Measurements from ENCODE around the gene HABP4. TPM values are rescaled to one million over a fixed set of nuclear protein-coding genes. Genes with fewer than 3 reads are reported as not detected.

The HABP4 gene
- total RNA-seq, 1 experiment from 2014 or later, result 9.8 TPM

- no peak for TF ChIP-seq ZNF532 (CRISPR knock-in tag; IDR thresholded peaks at IDR 0.05; ENCODE audit: borderline replicate concordance)
- no peak for TF ChIP-seq NR3C1 (CRISPR knock-in tag; conservative IDR thresholded peaks at IDR 0.05; ENCODE audit: low read depth)
- no peak for TF ChIP-seq ZNF396 (CRISPR knock-in tag; IDR thresholded peaks at IDR 0.05; ENCODE audit: borderline replicate concordance)
- TF ChIP-seq STAT6 (CRISPR knock-in tag; conservative IDR thresholded peaks at IDR 0.05; ENCODE audit: low read depth), result no peak
- TF ChIP-seq, protein P1, sequence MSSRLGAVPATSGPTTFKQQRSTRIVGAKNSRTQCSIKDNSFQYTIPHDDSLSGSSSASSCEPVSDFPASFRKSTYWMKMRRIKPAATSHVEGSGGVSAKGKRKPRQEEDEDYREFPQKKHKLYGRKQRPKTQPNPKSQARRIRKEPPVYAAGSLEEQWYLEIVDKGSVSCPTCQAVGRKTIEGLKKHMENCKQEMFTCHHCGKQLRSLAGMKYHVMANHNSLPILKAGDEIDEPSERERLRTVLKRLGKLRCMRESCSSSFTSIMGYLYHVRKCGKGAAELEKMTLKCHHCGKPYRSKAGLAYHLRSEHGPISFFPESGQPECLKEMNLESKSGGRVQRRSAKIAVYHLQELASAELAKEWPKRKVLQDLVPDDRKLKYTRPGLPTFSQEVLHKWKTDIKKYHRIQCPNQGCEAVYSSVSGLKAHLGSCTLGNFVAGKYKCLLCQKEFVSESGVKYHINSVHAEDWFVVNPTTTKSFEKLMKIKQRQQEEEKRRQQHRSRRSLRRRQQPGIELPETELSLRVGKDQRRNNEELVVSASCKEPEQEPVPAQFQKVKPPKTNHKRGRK (CRISPR knock-in tag; IDR thresholded peaks at IDR 0.05; ENCODE audit: borderline replicate concordance), result no peak
- no peak for TF ChIP-seq IRF1 (CRISPR knock-in tag; IDR thresholded peaks at IDR 0.05)
- TF ChIP-seq, protein P2, sequence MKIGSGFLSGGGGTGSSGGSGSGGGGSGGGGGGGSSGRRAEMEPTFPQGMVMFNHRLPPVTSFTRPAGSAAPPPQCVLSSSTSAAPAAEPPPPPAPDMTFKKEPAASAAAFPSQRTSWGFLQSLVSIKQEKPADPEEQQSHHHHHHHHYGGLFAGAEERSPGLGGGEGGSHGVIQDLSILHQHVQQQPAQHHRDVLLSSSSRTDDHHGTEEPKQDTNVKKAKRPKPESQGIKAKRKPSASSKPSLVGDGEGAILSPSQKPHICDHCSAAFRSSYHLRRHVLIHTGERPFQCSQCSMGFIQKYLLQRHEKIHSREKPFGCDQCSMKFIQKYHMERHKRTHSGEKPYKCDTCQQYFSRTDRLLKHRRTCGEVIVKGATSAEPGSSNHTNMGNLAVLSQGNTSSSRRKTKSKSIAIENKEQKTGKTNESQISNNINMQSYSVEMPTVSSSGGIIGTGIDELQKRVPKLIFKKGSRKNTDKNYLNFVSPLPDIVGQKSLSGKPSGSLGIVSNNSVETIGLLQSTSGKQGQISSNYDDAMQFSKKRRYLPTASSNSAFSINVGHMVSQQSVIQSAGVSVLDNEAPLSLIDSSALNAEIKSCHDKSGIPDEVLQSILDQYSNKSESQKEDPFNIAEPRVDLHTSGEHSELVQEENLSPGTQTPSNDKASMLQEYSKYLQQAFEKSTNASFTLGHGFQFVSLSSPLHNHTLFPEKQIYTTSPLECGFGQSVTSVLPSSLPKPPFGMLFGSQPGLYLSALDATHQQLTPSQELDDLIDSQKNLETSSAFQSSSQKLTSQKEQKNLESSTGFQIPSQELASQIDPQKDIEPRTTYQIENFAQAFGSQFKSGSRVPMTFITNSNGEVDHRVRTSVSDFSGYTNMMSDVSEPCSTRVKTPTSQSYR (CRISPR knock-in tag; IDR thresholded peaks at IDR 0.05), result no peak
- no peak for TF ChIP-seq SMAD4 (CRISPR knock-in tag; IDR thresholded peaks at IDR 0.05)
These were observed 65.9 kb downstream of the HABP4 start (continued) for GRCh38 chr9:96515621-96516470.

DNA sequence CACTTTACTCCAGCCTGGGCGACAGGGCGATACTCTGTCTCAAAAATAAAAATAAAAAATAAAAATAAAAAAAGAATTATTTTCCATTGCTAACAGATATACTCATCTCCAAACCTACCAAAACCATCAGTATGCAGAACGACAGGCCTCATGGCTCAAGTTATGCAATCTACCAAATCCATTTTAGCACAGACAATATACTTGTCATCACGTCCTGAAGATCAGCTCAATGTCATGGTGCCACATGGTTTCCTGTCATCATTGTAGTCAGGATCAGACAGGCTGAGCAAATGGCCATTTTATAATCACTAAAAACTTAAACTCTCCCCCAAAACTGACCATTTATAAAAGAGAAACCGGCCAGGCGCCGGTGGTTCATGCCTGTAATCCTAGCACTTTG lies 69.1 kb downstream of the HABP4 start:
- H3K4me1 Mint-ChIP-seq, result no peaks in the 10 kb centered on the region
- CTCF ChIA-PET, result no interaction called here
- peaks cover 58% of the 10 kb centered on the region for H3K36me3 Mint-ChIP-seq
- no peak overlapping the region for H3K27ac Mint-ChIP-seq
- POLR2A ChIA-PET, result no interaction called here
- H3K27me3 Mint-ChIP-seq (ENCODE audit: low read depth), result no peaks in the 10 kb centered on the region
- no peaks in the 10 kb centered on the region for H3K9me3 Mint-ChIP-seq
- ATAC-seq (no peak), DNase-seq (ENCODE audit: low spot score) (no peak)
- H3K4me3 Mint-ChIP-seq, result no peak overlapping the region
- TF ChIP-seq, protein P3, sequence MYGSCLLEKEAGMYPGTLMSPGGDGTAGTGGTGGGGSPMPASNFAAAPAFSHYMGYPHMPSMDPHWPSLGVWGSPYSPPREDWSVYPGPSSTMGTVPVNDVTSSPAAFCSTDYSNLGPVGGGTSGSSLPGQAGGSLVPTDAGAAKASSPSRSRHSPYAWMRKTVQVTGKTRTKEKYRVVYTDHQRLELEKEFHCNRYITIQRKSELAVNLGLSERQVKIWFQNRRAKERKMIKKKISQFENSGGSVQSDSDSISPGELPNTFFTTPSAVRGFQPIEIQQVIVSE (CRISPR knock-in tag; IDR thresholded peaks at IDR 0.05; ENCODE audit: borderline replicate concordance), result no peak
- TF ChIP-seq PREB (CRISPR knock-in tag; IDR thresholded peaks at IDR 0.05; ENCODE audit: borderline replicate concordance), result no peak
- TF ChIP-seq NR3C1 (CRISPR knock-in tag; conservative IDR thresholded peaks at IDR 0.05; ENCODE audit: low read depth), result no peak
- TF ChIP-seq, protein P2 (CRISPR knock-in tag; IDR thresholded peaks at IDR 0.05), result no peak
- TF ChIP-seq, protein P4, sequence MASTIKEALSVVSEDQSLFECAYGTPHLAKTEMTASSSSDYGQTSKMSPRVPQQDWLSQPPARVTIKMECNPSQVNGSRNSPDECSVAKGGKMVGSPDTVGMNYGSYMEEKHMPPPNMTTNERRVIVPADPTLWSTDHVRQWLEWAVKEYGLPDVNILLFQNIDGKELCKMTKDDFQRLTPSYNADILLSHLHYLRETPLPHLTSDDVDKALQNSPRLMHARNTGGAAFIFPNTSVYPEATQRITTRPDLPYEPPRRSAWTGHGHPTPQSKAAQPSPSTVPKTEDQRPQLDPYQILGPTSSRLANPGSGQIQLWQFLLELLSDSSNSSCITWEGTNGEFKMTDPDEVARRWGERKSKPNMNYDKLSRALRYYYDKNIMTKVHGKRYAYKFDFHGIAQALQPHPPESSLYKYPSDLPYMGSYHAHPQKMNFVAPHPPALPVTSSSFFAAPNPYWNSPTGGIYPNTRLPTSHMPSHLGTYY (CRISPR knock-in tag; IDR thresholded peaks at IDR 0.05), result no peak
- no peak for TF ChIP-seq KAT7 (CRISPR knock-in tag; IDR thresholded peaks at IDR 0.05; ENCODE audit: borderline replicate concordance)
- TF ChIP-seq ZNF219 (CRISPR knock-in tag; IDR thresholded peaks at IDR 0.05; ENCODE audit: borderline replicate concordance), result no peak
- TF ChIP-seq CREB1 (CRISPR knock-in tag; IDR thresholded peaks at IDR 0.05), result no peak
